Activated B cell treated with CpG ODN at 0.5 μM for 24 hours (primary cell): ENCODE results near the gene ENDOD1. TPM values are rescaled to one million over a fixed set of nuclear protein-coding genes. Genes with fewer than 3 reads are reported as not detected.

ENCODE experiments used
- ATAC-seq: fragments of 200-7000 bp; cut with Tn5 transposase; one replicate; pipeline ENCODE4 v1.10.0; 2021; ENCODE audit warnings: low read depth, mild to moderate bottlenecking, moderate library complexity
- CTCF ChIA-PET: fragments of 350-600 bp; sonication (Branson Sonifier 250); formaldehyde crosslinking; loops from one replicate; lab custom pipeline; 2021; ENCODE audit warnings: antibody characterized with exemption; lab: Charles Lee
- POLR2A ChIA-PET: fragments of 350-600 bp; sonication (Branson Sonifier 250); formaldehyde crosslinking; loops from one replicate; lab custom pipeline; 2021; ENCODE audit warnings: antibody characterized with exemption; lab: Charles Lee
- DNase-seq: peaks from one replicate; pipeline ENCODE4 v3.0.0; 2022
- H3K27ac Mint-ChIP-seq: one replicate; pipeline ENCODE4 v1.8.0; 2020; ENCODE audit warnings: mixed read lengths
- H3K27me3 Mint-ChIP-seq: one replicate; pipeline ENCODE4 v1.8.0; 2021; ENCODE audit warnings: mixed read lengths
- H3K36me3 Mint-ChIP-seq: one replicate; pipeline ENCODE4 v1.8.0; 2021; ENCODE audit warnings: low read depth, mixed read lengths
- H3K4me1 Mint-ChIP-seq: one replicate; pipeline ENCODE4 v1.8.0; 2021; ENCODE audit warnings: mixed read lengths
- H3K4me3 Mint-ChIP-seq: one replicate; pipeline ENCODE4 v1.8.0; 2020; ENCODE audit warnings: mild to moderate bottlenecking, mixed read lengths
- H3K9me3 Mint-ChIP-seq: one replicate; pipeline ENCODE4 v1.8.0; 2020; ENCODE audit warnings: mixed read lengths
- CTCF ChIP-seq: fragments of 200-600 bp; IDR thresholded peaks from one replicate; pipeline ENCODE4 v1.8.0; 2022; ENCODE audit warnings: antibody characterized with exemption, mild to moderate bottlenecking
- intact Hi-C: fragments of 100-400 bp; cut with micrococcal nuclease; formaldehyde crosslinking; loops from one replicate; pipeline ENCODE4 v1.15.1; 2024
- total RNA-seq: library from RNA; stranded (reverse); gene quantifications from 2 replicates; pipeline ENCODE4 v1.2.3, GENCODE V29; 2022

The ENDOD1 gene
- total RNA-seq, 1 donor from 2014 or later, result 9.8 TPM

- ChIA-PET POLR2A (interaction anchor here (1.3 to 1.6 kb wide), 2 partner anchors 15 to 18 kb away, joined by 3 to 9 read pairs; partner anchors contain the start of gene SRSF8), CTCF (interaction anchor here (1.3 to 1.7 kb wide), 2 partner anchors 13 to 54 kb away, joined by 5 to 6 read pairs; no protein-coding TSS in a partner anchor)
- ATAC-seq (no peak), DNase-seq (no peak)
- intact Hi-C loops, result loop anchor here (5.0 kb wide), 1 partner anchor 252 kb away; no protein-coding TSS in a partner anchor
- no peaks in the 10 kb centered on the region for H3K9me3 Mint-ChIP-seq
- no peak for TF ChIP-seq CTCF
- H3K36me3 Mint-ChIP-seq, result no peaks in the 10 kb centered on the region
- H3K27me3 Mint-ChIP-seq, result no peaks in the 10 kb centered on the region
- H3K4me3 Mint-ChIP-seq, result no peak overlapping the region
- no peak overlapping the region for H3K27ac Mint-ChIP-seq
- peaks cover 12% of the 10 kb centered on the region for H3K4me1 Mint-ChIP-seq
Measured at GRCh38 chr11:95085117-95085816, 4.4 kb upstream of the ENDOD1 start.

GRCh38 chr11:95086151-95086550 lies 3.5 kb upstream of the ENDOD1 start:
- DNase-seq, result no peak
- Mint-ChIP-seq H3K9me3 (no peaks in the 10 kb centered on the region), H3K36me3 (no peaks in the 10 kb centered on the region), H3K4me1 (peaks cover 21% of the 10 kb centered on the region), H3K27ac (peak overlapping the region; percentile 4), H3K4me3 (no peak overlapping the region), H3K27me3 (no peaks in the 10 kb centered on the region)
- no peak for ATAC-seq
- intact Hi-C loops, result loop anchor here (5.0 kb wide), 1 partner anchor 251 kb away; no protein-coding TSS in a partner anchor
- POLR2A ChIA-PET, result interaction anchor here (1.3 kb wide), 1 partner anchor 16 kb away, joined by 3 read pairs; no protein-coding TSS in a partner anchor
- TF ChIP-seq CTCF, result no peak
- CTCF ChIA-PET, result no interaction called here

- intact Hi-C loops, result loop anchor here (5.0 kb wide), 1 partner anchor 250 kb away; no protein-coding TSS in a partner anchor
- ATAC-seq, result no peak
- ChIA-PET POLR2A (interaction anchor here (4.0 kb wide), 1 partner anchor 18 kb away, joined by 89 read pairs; the partner anchor contains the start of gene SRSF8), CTCF (interaction anchor here (0.5 to 9.7 kb wide), 3 partner anchors 17 to 193 kb away, joined by 3 to 138 read pairs (median 3); partner anchors contain the start of gene SRSF8)
- no peaks in the 10 kb centered on the region for H3K9me3 Mint-ChIP-seq
- no peaks in the 10 kb centered on the region for H3K36me3 Mint-ChIP-seq
- no peaks in the 10 kb centered on the region for H3K27me3 Mint-ChIP-seq
- H3K27ac Mint-ChIP-seq, result no peak overlapping the region
- H3K4me3 Mint-ChIP-seq, result no peak overlapping the region
- DNase-seq, result no peak
- no peak for TF ChIP-seq CTCF
- H3K4me1 Mint-ChIP-seq, result peaks cover 29% of the 10 kb centered on the region
Measured at GRCh38 chr11:95086836-95087570, 2.6 kb upstream of the ENDOD1 start.

GRCh38 chr11:95088946-95089619 lies 563 bp upstream of the ENDOD1 start:
- TF ChIP-seq CTCF, result no peak
- intact Hi-C loops, result loop anchor here (1.0 to 5.0 kb wide), 7 partner anchors 20 to 700 kb away; partner anchors contain the start of genes CWC15, FAM76B and KDM4D
- no peaks in the 10 kb centered on the region for H3K9me3 Mint-ChIP-seq
- peak overlapping the region; percentile 92 for H3K4me3 Mint-ChIP-seq
- peak overlapping the region; percentile 94 for H3K27ac Mint-ChIP-seq
- ATAC-seq, result peak; percentile 65
- DNase-seq, result no peak
- no peaks in the 10 kb centered on the region for H3K27me3 Mint-ChIP-seq
- CTCF ChIA-PET, result interaction anchor here (0.7 to 9.7 kb wide), 5 partner anchors 9 to 62 kb away, joined by 3 to 138 read pairs (median 5); partner anchors contain the start of gene SRSF8
- H3K36me3 Mint-ChIP-seq, result no peaks in the 10 kb centered on the region
- POLR2A ChIA-PET, result interaction anchor here (0.6 to 4.9 kb wide), 18 partner anchors 13 to 1166 kb away, joined by 3 to 89 read pairs (median 5); partner anchors contain the start of genes CEP57, CWC15, FAM76B and KDM4D
- H3K4me1 Mint-ChIP-seq, result peaks cover 49% of the 10 kb centered on the region
